Esophagus (tissue), 2 donors: ENCODE measurements around the gene CCDC201. TPM values are rescaled to one million over a fixed set of nuclear protein-coding genes. Genes with fewer than 3 reads are reported as not detected.
"Not testable (repeated sequence)": the region's sequence is repeated elsewhere in the genome, so short reads cannot be mapped to it uniquely, and the experiment has no call there.

Source experiments
- H3K27ac ChIP-seq, 2 donors: one replicate each; pipeline ENCODE4 v1.5.1; 2013; ENCODE audit warnings: low read depth in 2 of 2, mild to moderate bottlenecking in 2 of 2, inconsistent platforms in 1 of 2, low read length in 1 of 2, moderate library complexity in 1 of 2
- H3K27me3 ChIP-seq, 2 donors: one replicate each; pipeline ENCODE4 v1.6.1; 2013; ENCODE audit warnings: low read length in 2 of 2, control low read depth in 1 of 2, mild to moderate bottlenecking in 1 of 2; ENCODE audit not compliant: insufficient read depth in 2 of 2, control insufficient read depth in 1 of 2
- H3K36me3 ChIP-seq, 2 donors: one replicate each; pipeline ENCODE4 v1.6.1; 2013; ENCODE audit warnings: low read length in 1 of 2; ENCODE audit not compliant: control insufficient read depth in 2 of 2, insufficient read depth in 2 of 2
- H3K4me1 ChIP-seq, 2 donors: one replicate each; pipeline ENCODE4 v1.6.1; 2013; ENCODE audit warnings: low read length in 1 of 2; ENCODE audit not compliant: control insufficient read depth in 2 of 2, insufficient read depth in 2 of 2
- H3K4me3 ChIP-seq, 2 donors: one replicate each; pipeline ENCODE4 v1.5.1; 2013; ENCODE audit warnings: low read length in 2 of 2, mild to moderate bottlenecking in 2 of 2, low read depth in 1 of 2, moderate library complexity in 1 of 2
- H3K9me3 ChIP-seq, 2 donors: one replicate each; pipeline ENCODE4 v1.6.1; 2013; ENCODE audit warnings: mild to moderate bottlenecking in 2 of 2, low read depth in 1 of 2, low read length in 1 of 2, moderate library complexity in 1 of 2; ENCODE audit not compliant: control insufficient read depth in 2 of 2, insufficient read depth in 1 of 2
- WGBS, 2 donors: extraction: QIAGEN DNeasy Blood & Tissue Kit; methylation state at CpG; one replicate each; pipeline ENCODE4 v1.1.7; 2013; 5-methylcytosine and 5-hydroxymethylcytosine counted together
- polyA plus RNA-seq, 2 donors: library from polyadenylated mRNA; stranded (reverse); fragments of 200-250 nt; gene quantifications; one replicate each; pipeline ENCODE4 v1.2.3, GENCODE V29; 2013
- donor health status: healthy with polysubstance abuse.
- donor health status: Bipolar disorder and iron deficiency.

CCDC201 gene
- polyA plus RNA-seq, 2 donors: not detected

GRCh38 chr7:45856888-45857287 is 16.0 kb downstream of the CCDC201 start:
- H3K27me3 ChIP-seq, H3K36me3 ChIP-seq, H3K9me3 ChIP-seq, H3K27ac ChIP-seq, H3K4me3 ChIP-seq, H3K4me1 ChIP-seq: not testable (repeated sequence)
- WGBS, 2 donors: 91 to 92% methylated on average over 4 of the region's 4 CpGs

- not testable (repeated sequence) for H3K9me3 ChIP-seq, H3K4me3 ChIP-seq, H3K27me3 ChIP-seq, H3K27ac ChIP-seq, H3K4me1 ChIP-seq, H3K36me3 ChIP-seq
- 17 to 24% methylated on average over 3 of the region's 3 CpGs for WGBS, 2 donors
Measured at GRCh38 chr7:45855680-45856079, 17.2 kb downstream of the CCDC201 start.

GRCh38 chr7:45853491-45853890 is 19.4 kb downstream of the CCDC201 start:
- H3K4me3 ChIP-seq, H3K36me3 ChIP-seq, H3K27ac ChIP-seq, H3K4me1 ChIP-seq, H3K27me3 ChIP-seq, H3K9me3 ChIP-seq: not testable (repeated sequence)
- WGBS, 2 donors: 73 to 77% methylated on average over 8 of the region's 8 CpGs

- H3K27me3 ChIP-seq, H3K27ac ChIP-seq: not testable (repeated sequence)
- 56 to 62% methylated on average over 8 to 10 of the region's 10 CpGs for WGBS, 2 donors
Measured at GRCh38 chr7:45852984-45853383, 19.9 kb downstream of the CCDC201 start.

GRCh38 chr7:45848734-45849133 is 24.1 kb downstream of the CCDC201 start:
- H3K4me3 ChIP-seq, H3K27me3 ChIP-seq, H3K27ac ChIP-seq, H3K4me1 ChIP-seq, H3K36me3 ChIP-seq, H3K9me3 ChIP-seq: not testable (repeated sequence)
- WGBS, 2 donors: 85 to 86% methylated on average over 6 of the region's 6 CpGs

More at GRCh38 chr7:45852984-45853383, 19.9 kb downstream of the CCDC201 start:
- not testable (repeated sequence) for H3K9me3 ChIP-seq, H3K4me1 ChIP-seq, H3K36me3 ChIP-seq, H3K4me3 ChIP-seq

DNA sequence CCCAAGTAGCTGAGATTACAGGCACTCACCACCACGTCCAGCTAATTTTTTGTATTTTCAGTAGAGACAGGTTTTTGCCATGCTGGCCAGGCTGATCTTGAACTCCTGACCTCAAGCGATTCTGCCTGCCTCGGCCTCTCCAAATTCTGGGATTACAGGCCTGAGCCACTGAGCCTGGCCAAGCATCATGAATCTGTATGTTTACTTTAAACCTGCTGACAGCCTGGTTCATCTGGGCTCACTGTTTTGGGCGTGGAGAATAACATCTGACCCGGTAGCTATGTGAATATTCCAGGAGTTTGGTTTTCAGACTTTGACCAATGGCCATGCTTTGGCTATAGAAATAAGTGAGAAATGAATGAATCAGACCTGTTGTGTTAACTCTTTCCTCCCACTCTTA is 26.3 kb downstream of the CCDC201 start:
- H3K36me3 ChIP-seq, H3K9me3 ChIP-seq, H3K27me3 ChIP-seq, H3K4me1 ChIP-seq, H3K4me3 ChIP-seq, H3K27ac ChIP-seq: not testable (repeated sequence)
- WGBS, 2 donors: 50 to 62% methylated on average over 5 of the region's 5 CpGs

GRCh38 chr7:45841926-45842717 is 30.8 kb downstream of the CCDC201 start:
- 49 to 59% methylated on average over 4 of the region's 4 CpGs for WGBS, 2 donors
- H3K36me3 ChIP-seq, H3K27me3 ChIP-seq, H3K4me3 ChIP-seq, H3K27ac ChIP-seq, H3K9me3 ChIP-seq, H3K4me1 ChIP-seq: not testable (repeated sequence)

DNA sequence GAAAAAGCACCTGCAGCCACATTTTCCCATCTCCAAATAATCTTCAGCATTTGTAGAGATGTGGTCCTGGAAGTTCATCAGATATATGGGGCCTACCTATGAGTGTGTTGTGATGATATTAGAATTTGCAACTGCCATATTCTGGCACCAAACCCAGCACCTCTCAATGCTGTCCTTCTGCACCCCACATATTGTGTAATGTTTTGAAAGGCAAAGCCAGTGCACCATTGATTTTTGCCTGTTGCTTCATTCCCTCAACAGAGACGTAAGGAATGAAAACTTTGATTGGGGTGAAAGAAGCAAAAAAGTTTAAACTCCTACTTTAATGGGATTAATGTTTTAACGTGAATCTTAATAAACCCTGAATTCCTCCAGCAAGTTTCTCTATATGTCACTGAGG is 34.0 kb downstream of the CCDC201 start:
- H3K27me3 ChIP-seq: not testable (repeated sequence)
- WGBS, 2 donors: 74% methylated on average over 2 of the region's 2 CpGs

GRCh38 chr7:45832433-45833177 is 40.3 kb downstream of the CCDC201 start:
- WGBS, 2 donors: 63 to 68% methylated on average over 9 of the region's 9 CpGs
- not testable (repeated sequence) for H3K9me3 ChIP-seq

More for the DNA sequence above, 34.0 kb downstream of the CCDC201 start:
- not testable (repeated sequence) for H3K9me3 ChIP-seq, H3K4me1 ChIP-seq, H3K27ac ChIP-seq, H3K4me3 ChIP-seq, H3K36me3 ChIP-seq

GRCh38 chr7:45829846-45830245 is 43.0 kb downstream of the CCDC201 start:
- not testable (repeated sequence) for H3K9me3 ChIP-seq, H3K4me1 ChIP-seq, H3K4me3 ChIP-seq, H3K36me3 ChIP-seq, H3K27me3 ChIP-seq, H3K27ac ChIP-seq
- 81 to 85% methylated on average over 12 of the region's 12 CpGs for WGBS, 2 donors

More at GRCh38 chr7:45832433-45833177, 40.3 kb downstream of the CCDC201 start:
- H3K36me3 ChIP-seq, H3K27ac ChIP-seq, H3K4me3 ChIP-seq, H3K4me1 ChIP-seq, H3K27me3 ChIP-seq: not testable (repeated sequence)
